HepG2 (cell line): ENCODE measurements around the gene PIGW. TPM values are rescaled to one million over a fixed set of nuclear protein-coding genes. Genes with fewer than 3 reads are reported as not detected.

Source experiments
- AGO1 ChIP-seq: fragments of 200-400 bp; formaldehyde crosslinking; IDR thresholded peaks from 2 replicates; pipeline ENCODE4 v1.6.1; 2017; ENCODE audit warnings: mild to moderate bottlenecking, low read depth, low read length, moderate library complexity; ENCODE audit not compliant: poor library complexity, severe bottlenecking
- CREB3 ChIP-seq: sonication (generic); formaldehyde crosslinking; IDR thresholded peaks from 2 replicates; pipeline ENCODE4 v1.5.0; 2020; ENCODE audit warnings: missing genetic modification reagents
- FOXA1 ChIP-seq, 2 experiments: fragments of 450-650 bp in 1 of 2; sonication (generic) in 1 of 2; formaldehyde crosslinking in 1 of 2; IDR thresholded peaks; 2 replicates each; pipeline versions ENCODE4 v1.4.0 to v1.6.1; 2016 to 2020; ENCODE audit warnings: missing genetic modification reagents in 1 of 2
- FOXO4 ChIP-seq: sonication (generic); formaldehyde crosslinking; conservative IDR thresholded peaks from 2 replicates; pipeline ENCODE4 v1.8.1; 2023; ENCODE audit warnings: missing genetic modification reagents
- HOXA3 ChIP-seq: sonication (generic); formaldehyde crosslinking; IDR thresholded peaks from 2 replicates; pipeline ENCODE4 v1.5.0; 2020; ENCODE audit warnings: missing genetic modification reagents
- NR2C2 ChIP-seq: sonication (generic); formaldehyde crosslinking; IDR thresholded peaks from 2 replicates; pipeline ENCODE4 v1.4.0; 2020; ENCODE audit warnings: missing genetic modification reagents, mild to moderate bottlenecking, moderate library complexity, borderline replicate concordance
- PAXIP1 ChIP-seq: sonication (generic); formaldehyde crosslinking; conservative IDR thresholded peaks from 2 replicates; pipeline ENCODE4 v1.4.0; 2020; ENCODE audit warnings: mild to moderate bottlenecking, missing genetic modification reagents, moderate library complexity
- PCBP1 ChIP-seq: fragments of 200-400 bp; formaldehyde crosslinking; IDR thresholded peaks from 2 replicates; pipeline ENCODE4 v1.6.1; 2017; ENCODE audit warnings: mild to moderate bottlenecking, low read depth, low read length, borderline replicate concordance
- PHF8 ChIP-seq: sonication (generic); formaldehyde crosslinking; IDR thresholded peaks from 2 replicates; pipeline ENCODE4 v1.5.0; 2020; ENCODE audit warnings: missing genetic modification reagents
- RAD21 ChIP-seq: fragments of 450-650 bp; formaldehyde crosslinking; IDR thresholded peaks from 2 replicates; pipeline ENCODE4 v1.5.0; 2020; ENCODE audit warnings: mild to moderate bottlenecking
- SIN3A ChIP-seq: IDR thresholded peaks from 2 replicates; pipeline ENCODE4 v1.6.1; 2011; ENCODE audit warnings: low read depth, mild to moderate bottlenecking, control low read depth, low read length, borderline replicate concordance
- SRSF4 ChIP-seq: fragments of 200-400 bp; formaldehyde crosslinking; IDR thresholded peaks from one replicate; pipeline ENCODE4 v1.6.1; 2018; ENCODE audit warnings: mild to moderate bottlenecking, low read depth, low read length, moderate library complexity; ENCODE audit not compliant: poor library complexity, severe bottlenecking
- TAF1 ChIP-seq: sonication (generic); formaldehyde crosslinking; IDR thresholded peaks from 2 replicates; pipeline ENCODE4 v1.4.0; 2020; ENCODE audit warnings: missing genetic modification reagents
- YEATS4 ChIP-seq: sonication (generic); formaldehyde crosslinking; IDR thresholded peaks from 2 replicates; pipeline ENCODE4 v1.4.0; 2020; ENCODE audit warnings: missing genetic modification reagents, borderline replicate concordance
- ZBTB7B ChIP-seq: sonication (generic); formaldehyde crosslinking; IDR thresholded peaks from 2 replicates; pipeline ENCODE4 v1.4.0; 2020; ENCODE audit warnings: missing genetic modification reagents
- ZNF564 ChIP-seq: sonication (generic); formaldehyde crosslinking; IDR thresholded peaks from 2 replicates; pipeline ENCODE4 v1.8.1; 2023; ENCODE audit warnings: mild to moderate bottlenecking, missing genetic modification reagents
- ZNF878 ChIP-seq: sonication (generic); formaldehyde crosslinking; IDR thresholded peaks from 2 replicates; pipeline ENCODE4 v1.8.1; 2023; ENCODE audit warnings: mild to moderate bottlenecking, missing genetic modification reagents, moderate library complexity
- polyA plus RNA-seq, 8 experiments: library from polyadenylated mRNA; depleted of rRNA in 3 of 8; stranded (reverse) in 7 of 8; unstranded in 1 of 8; fragments of >200 nt; fragmentation: Illumina TruSeq in 4 of 8; extraction: Trizol in 4 of 8; gene quantifications; 2 replicates each; pipeline versions ENCODE4 v1.2.1 to v1.2.3, GENCODE V29; 2011 to 2016; ENCODE audit warnings: low read depth in 4 of 8, missing spikeins in 1 of 8, mixed read lengths in 1 of 8; ENCODE audit not compliant: insufficient read depth in 1 of 8
- total RNA-seq, 5 experiments: library from RNA; depleted of rRNA; stranded (reverse); fragments of >200 nt; fragmentation: Illumina TruSeq; extraction: Trizol; gene quantifications; 2 replicates each; pipeline ENCODE4 v1.2.3, GENCODE V29; 2016; ENCODE audit warnings: low read depth in 1 of 5
- TF ChIP-seq, protein P1 (sequence below): IDR thresholded peaks from 2 replicates; pipeline ENCODE4 v1.6.1; 2016; ENCODE audit warnings: mild to moderate bottlenecking
- TF ChIP-seq, protein P2 (sequence below): sonication (generic); formaldehyde crosslinking; IDR thresholded peaks from 2 replicates; pipeline ENCODE4 v1.5.0; 2020; ENCODE audit warnings: mild to moderate bottlenecking, missing genetic modification reagents

Gene PIGW
- total and polyA plus RNA-seq, 2 of the 13 experiments (the other 11 are each of a cell fraction or from before 2014, with no cell fraction given): 9.0 to 24.0 TPM

DNA sequence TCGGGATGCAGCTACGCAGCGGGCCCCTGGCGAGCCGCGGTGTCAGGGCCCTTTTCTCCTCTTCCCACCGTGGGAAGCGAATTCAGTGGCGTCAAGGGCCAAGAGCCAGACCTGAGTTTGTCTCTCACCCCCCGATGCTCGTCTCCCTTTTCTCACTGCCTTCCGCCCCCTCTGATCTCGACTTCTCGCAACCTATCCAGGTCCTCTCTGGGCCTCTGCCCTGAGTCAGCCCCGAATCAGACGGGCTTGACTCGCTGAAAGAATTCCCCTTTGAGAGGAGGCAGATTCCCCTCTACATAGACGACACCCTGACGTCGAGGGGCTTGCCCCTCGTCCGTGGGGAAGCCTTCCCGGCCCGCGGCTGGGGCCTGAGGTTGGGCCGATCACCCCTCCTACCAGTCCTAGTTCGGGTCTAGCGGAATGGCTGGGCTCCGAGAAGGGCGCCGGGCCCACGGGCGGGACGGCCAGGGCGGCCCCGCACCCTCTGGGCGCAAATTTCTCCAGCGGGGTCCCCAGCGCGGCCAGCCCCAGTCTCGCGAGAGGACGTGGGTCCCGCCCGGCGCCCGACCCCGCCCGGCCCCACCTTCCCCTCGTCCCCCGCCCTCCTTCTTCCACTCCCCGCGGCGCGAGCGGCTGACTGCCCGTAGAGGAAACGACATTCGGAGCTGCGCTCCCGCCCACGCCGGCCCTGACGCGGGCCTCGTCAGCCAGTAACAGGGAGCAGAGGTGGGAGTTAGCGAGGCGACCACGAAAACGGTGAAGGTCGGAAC lies 9.7 kb downstream of the PIGW start, which contains the start of gene GGNBP2 (continued):
- 0 out of 2 replicates have a peak, but pooled peaks have one; percentile 16 for TF ChIP-seq PAXIP1 (CRISPR knock-in tag)
- TF ChIP-seq AGO1: peak; percentile 43
- no peak for TF ChIP-seq FOXO4
- no peak; the same call in 1 of the 2 replicates for TF ChIP-seq PCBP1
- no peak for TF ChIP-seq CREB3 (CRISPR knock-in tag)
- TF ChIP-seq ZBTB7B: peak; percentile 88
- peak; percentile 46; the same call in 1 of the 2 replicates for TF ChIP-seq SIN3A
- 0 out of 2 replicates have a peak, but pooled peaks have one; percentile 57 for TF ChIP-seq ZNF878 (CRISPR knock-in tag)
- peak; percentile 81 for TF ChIP-seq TAF1 (CRISPR knock-in tag)
- TF ChIP-seq PHF8: peak; percentile 95
- TF ChIP-seq, protein P1, sequence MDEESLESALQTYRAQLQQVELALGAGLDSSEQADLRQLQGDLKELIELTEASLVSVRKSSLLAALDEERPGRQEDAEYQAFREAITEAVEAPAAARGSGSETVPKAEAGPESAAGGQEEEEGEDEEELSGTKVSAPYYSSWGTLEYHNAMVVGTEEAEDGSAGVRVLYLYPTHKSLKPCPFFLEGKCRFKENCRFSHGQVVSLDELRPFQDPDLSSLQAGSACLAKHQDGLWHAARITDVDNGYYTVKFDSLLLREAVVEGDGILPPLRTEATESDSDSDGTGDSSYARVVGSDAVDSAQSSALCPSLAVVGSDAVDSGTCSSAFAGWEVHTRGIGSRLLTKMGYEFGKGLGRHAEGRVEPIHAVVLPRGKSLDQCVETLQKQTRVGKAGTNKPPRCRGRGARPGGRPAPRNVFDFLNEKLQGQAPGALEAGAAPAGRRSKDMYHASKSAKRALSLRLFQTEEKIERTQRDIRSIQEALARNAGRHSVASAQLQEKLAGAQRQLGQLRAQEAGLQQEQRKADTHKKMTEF: peak; percentile 67
- peak; percentile 50 for TF ChIP-seq NR2C2 (CRISPR knock-in tag)
- TF ChIP-seq, protein P2, sequence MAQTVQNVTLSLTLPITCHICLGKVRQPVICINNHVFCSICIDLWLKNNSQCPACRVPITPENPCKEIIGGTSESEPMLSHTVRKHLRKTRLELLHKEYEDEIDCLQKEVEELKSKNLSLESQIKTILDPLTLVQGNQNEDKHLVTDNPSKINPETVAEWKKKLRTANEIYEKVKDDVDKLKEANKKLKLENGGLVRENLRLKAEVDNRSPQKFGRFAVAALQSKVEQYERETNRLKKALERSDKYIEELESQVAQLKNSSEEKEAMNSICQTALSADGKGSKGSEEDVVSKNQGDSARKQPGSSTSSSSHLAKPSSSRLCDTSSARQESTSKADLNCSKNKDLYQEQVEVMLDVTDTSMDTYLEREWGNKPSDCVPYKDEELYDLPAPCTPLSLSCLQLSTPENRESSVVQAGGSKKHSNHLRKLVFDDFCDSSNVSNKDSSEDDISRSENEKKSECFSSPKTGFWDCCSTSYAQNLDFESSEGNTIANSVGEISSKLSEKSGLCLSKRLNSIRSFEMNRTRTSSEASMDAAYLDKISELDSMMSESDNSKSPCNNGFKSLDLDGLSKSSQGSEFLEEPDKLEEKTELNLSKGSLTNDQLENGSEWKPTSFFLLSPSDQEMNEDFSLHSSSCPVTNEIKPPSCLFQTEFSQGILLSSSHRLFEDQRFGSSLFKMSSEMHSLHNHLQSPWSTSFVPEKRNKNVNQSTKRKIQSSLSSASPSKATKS (CRISPR knock-in tag): no peak
- no peak for TF ChIP-seq FOXA1 (IDR thresholded peaks at IDR 0.05)
- no peak for TF ChIP-seq FOXA1 (CRISPR knock-in tag; IDR thresholded peaks at IDR 0.05)
- peak; percentile 51 for TF ChIP-seq YEATS4 (CRISPR knock-in tag)
- TF ChIP-seq HOXA3 (CRISPR knock-in tag): no peak
- peak; percentile 44; the same call in 1 of the 2 replicates for TF ChIP-seq RAD21
- no peak for TF ChIP-seq SRSF4
- TF ChIP-seq ZNF564 (CRISPR knock-in tag): 0 out of 2 replicates have a peak, but pooled peaks have one; percentile 25
